ENCODE measurements around the gene HDGFL2.

DNA sequence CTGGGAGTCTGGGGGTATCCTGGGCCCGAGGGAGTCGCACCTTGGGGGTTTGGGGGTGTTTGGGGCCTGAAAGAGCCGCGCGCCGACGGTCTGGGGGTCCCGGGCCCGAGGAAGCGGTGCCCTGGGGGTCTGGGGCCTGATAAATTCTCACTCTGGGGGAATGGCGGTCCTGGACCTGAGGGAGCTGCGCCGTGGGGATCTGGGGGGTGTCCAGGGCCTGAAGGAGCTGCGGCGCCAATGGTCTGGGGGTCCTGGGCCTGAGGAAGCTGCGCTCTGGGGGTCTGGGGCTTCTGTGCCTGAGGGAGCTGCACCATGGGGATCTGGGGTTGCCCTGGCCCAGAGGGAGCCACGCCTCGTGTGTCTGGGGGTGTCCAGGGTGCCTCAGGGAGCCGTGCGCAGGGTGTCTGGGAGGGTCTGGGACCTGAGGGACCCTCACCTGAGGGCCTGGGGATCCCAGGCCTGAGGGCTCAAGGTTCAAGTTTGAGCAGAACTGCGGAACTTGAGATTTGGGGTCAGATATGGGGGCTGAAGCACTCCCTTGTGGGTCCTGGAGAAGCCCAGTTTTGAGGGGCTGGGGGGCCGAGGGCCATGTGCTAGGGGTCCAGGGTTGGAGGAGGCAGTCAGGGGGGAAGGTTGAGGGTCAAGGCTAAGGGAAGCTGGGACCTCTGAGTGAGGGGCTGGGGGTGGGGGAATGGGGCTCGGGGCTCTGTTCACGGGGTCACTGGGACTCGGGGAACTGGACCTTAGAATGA, 1.1 kb downstream of the HDGFL2 start:
- TF ChIP-seq POLR2AphosphoS5 (IDR thresholded peaks at IDR 0.05; ENCODE audit: borderline replicate concordance, low read depth, low read length) = no peak
- TF ChIP-seq EZH2 (IDR thresholded peaks at IDR 0.05) = no peak

Measured in SK-N-MC (cell line).